Activated CD8-positive, alpha-beta memory T cell treated with anti-CD3 and anti-CD28 coated beads, Interleukin-2, amount 50 U/mL, for 4 hours (primary cell): ENCODE measurements around the gene CRTC3.
A peak's percentile ranks its signal among the peaks of the same experiment; 100 is the strongest.
"Not testable (repeated sequence)": the region's sequence is repeated elsewhere in the genome, so short reads cannot be mapped to it uniquely, and the experiment has no call there.

Experiments used
- DNase-seq: peaks from one replicate; pipeline ENCODE4 v3.0.0-alpha.2; 2020

The CRTC3 gene

GRCh38 chr15:90529371-90530249, at the start of gene CRTC3:
CRTC3 (plus strand) TSS chr15:90529923; CDS start chr15:90530072, 149 bp downstream.
- peak; percentile 57 for DNase-seq

GRCh38 chr15:90481023-90481422, 48.7 kb upstream of the CRTC3 start:
- peak; percentile 17 for DNase-seq

- DNase-seq: peak; percentile 41
These were observed 47.4 kb upstream of the CRTC3 start for GRCh38 chr15:90482124-90483011.

- DNase-seq: no peak
These were observed 46.8 kb upstream of the CRTC3 start for GRCh38 chr15:90483012-90483307.

- DNase-seq: no peak
These were observed 46.1 kb upstream of the CRTC3 start for GRCh38 chr15:90483637-90484036.

GRCh38 chr15:90487186-90487585, 42.5 kb upstream of the CRTC3 start:
- DNase-seq: no peak

GRCh38 chr15:90489514-90489913, 40.2 kb upstream of the CRTC3 start:
- DNase-seq: no peak

GRCh38 chr15:90489944-90490343, 39.8 kb upstream of the CRTC3 start:
- DNase-seq: no peak

- DNase-seq: no peak
These were observed 36.1 kb upstream of the CRTC3 start for GRCh38 chr15:90493647-90494046.

GRCh38 chr15:90495067-90495466, 34.7 kb upstream of the CRTC3 start:
- no peak for DNase-seq

- DNase-seq: no peak
These were observed 32.9 kb upstream of the CRTC3 start for GRCh38 chr15:90496791-90497190.

GRCh38 chr15:90497376-90497775, 32.3 kb upstream of the CRTC3 start:
- DNase-seq: no peak

GRCh38 chr15:90497912-90498311, 31.8 kb upstream of the CRTC3 start:
- no peak for DNase-seq

GRCh38 chr15:90500171-90500570, 29.6 kb upstream of the CRTC3 start:
- no peak for DNase-seq

- no peak for DNase-seq
These were observed 27.8 kb upstream of the CRTC3 start for GRCh38 chr15:90501898-90502297.

GRCh38 chr15:90510781-90511180, 18.9 kb upstream of the CRTC3 start:
- not testable (repeated sequence) for DNase-seq

- DNase-seq: not testable (repeated sequence)
These were observed 18.5 kb upstream of the CRTC3 start for GRCh38 chr15:90511211-90511618.

GRCh38 chr15:90512276-90512675, 17.4 kb upstream of the CRTC3 start:
- no peak for DNase-seq

- DNase-seq: no peak
These were observed 16.7 kb upstream of the CRTC3 start for GRCh38 chr15:90512981-90513380.

GRCh38 chr15:90513448-90513847, 16.3 kb upstream of the CRTC3 start:
- DNase-seq: no peak

GRCh38 chr15:90513893-90514292, 15.8 kb upstream of the CRTC3 start:
- not testable (repeated sequence) for DNase-seq

GRCh38 chr15:90519688-90520087, 10.0 kb upstream of the CRTC3 start:
- no peak for DNase-seq

GRCh38 chr15:90520365-90520764, 9.4 kb upstream of the CRTC3 start:
- no peak for DNase-seq

- no peak for DNase-seq
These were observed 6.3 kb upstream of the CRTC3 start for GRCh38 chr15:90523373-90523772.
